Measurements from ENCODE around the gene BEAN1.
"Not testable (repeated sequence)": the region's sequence is repeated elsewhere in the genome, so short reads cannot be mapped to it uniquely, and the experiment has no call there.

Gene BEAN1

DNA sequence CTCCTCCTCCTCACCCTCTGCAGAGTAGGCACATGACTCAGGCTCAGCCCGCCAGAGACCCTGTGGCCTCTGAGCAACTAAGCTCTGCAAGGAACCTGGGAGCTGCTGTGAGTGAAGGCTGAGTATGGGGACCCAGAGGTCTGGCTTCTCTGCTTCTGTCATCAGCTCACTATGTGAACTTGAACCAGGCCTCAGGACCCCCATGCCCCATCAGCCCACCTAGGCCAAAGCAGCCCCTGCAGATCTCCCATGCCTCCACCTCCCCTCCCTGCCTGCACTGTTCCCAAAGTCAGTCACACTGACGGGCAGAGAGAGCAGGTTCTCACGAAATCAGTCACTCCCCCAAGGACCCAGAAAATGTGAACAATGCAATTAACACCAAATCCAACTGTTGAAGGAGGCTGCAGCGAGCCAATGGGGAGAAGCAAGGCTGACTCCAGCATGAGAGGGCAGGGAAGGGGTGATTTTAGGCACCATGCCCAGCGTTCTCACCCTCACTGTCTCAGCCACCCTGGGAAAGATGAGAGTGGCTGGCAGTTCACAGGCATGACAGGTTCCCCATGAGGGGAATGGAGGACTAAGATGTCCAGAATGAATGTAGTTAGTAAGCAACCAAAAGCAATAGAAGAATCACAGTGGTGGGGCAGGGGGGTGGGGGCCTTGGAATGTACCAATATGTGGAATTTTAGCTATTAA is 60.6 kb downstream of the BEAN1 start:
- DNase-seq, result no peak

DNA sequence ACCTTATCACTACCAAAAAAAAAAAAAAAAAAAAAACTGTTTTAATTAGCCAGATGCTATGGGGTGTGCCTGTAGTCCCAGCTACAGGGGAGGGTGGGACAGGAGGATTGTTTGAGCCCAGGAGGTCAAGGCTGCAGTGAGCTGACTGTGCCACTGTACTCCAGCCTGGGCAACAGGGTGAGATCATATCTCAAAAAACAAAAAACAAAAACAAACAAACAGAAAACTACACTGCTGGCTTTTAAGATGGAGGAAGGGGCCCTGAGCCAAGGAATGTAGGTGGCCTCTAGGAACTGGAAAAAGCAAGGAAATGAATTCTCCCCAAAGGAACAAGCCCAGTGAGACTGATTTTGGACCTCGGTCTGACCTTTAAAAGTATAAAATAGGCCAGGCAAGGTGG is 61.4 kb downstream of the BEAN1 start:
- DNase-seq, result no peak

DNA sequence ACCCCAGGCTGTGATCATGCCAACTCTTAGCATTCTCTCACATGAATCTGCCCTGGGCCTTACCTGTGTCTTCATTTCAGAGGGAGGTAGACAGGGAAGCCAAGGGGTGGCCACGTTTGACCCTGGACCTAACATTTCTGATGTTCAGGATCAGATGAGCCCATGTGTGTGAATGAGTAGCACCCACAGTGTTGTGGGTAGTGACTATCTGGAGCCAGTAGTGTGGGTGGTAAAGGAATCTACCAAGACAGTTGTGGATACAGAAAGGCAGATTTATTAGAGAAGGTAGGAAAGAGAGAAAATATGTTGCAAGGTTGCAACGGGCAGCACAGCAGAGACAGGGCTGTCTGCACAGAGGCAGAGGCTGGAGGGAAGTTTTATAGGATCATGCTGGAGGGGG is 62.3 kb downstream of the BEAN1 start:
- DNase-seq, result no peak

- DNase-seq, result no peak
Measured at GRCh38 chr16:66489818-66490217, 62.7 kb downstream of the BEAN1 start.

DNA sequence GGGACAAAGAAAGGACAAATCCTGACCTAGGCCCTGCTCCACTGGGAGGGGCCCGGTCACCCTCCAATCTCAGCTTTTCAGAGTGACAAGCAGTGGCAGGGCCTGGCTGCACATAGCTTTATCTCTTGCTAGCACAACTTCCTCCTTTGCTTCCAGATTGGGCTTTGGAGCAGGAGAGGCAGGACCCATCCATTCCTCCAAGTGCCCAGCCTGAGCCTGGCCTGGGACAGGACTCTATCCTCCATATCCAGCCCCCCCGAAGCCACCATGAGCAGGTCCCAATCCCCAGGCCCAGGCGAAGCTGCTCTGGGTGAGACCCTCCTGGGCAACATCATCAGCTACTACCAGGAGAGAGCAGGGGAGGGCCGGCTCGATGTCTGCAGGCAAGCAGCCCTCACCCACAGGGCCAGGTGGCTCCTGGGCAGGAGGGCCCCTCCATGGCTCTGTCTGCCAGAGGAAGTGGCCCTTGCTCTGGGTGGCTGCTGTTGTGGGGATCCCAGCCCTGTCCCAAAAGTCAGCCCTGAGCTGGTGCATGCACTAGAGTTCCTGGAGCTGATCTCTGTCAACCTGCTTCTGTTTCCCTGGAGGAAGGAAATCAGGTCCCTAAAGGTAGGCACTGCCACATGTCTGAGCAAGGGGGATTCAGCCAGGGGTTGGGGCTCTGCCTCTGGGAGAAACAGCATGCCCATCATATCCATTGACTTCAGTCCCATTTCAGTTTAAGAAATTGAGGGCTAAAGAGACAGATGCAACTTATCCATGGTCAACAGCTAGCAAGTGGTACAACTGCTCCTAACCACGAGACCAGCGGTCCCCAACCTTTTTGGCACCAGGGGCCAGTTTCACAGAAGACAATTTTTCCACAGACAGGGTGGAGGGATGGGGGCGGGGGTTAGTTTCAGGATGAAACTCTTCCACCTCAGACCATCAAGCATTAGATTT is 64.0 kb downstream of the BEAN1 start:
- peak; percentile 17 for DNase-seq

DNA sequence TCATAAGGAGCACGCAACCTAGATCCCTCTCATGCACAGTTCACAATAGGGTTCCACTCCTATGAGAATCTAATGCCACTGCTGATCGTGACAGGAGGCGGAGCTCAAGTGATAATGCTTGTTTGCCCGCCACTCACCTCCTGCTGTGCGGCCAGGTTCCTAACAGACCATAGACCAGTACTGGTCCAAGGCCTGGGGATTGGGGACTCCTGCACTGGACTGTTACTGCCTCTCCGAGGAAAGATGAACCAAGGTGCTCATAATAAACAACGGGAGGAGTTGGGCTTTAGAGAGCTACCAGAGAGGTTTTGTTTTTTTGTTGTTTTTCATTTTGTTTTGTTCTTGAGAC is 64.6 kb downstream of the BEAN1 start:
- peak; percentile 21 for DNase-seq

DNA sequence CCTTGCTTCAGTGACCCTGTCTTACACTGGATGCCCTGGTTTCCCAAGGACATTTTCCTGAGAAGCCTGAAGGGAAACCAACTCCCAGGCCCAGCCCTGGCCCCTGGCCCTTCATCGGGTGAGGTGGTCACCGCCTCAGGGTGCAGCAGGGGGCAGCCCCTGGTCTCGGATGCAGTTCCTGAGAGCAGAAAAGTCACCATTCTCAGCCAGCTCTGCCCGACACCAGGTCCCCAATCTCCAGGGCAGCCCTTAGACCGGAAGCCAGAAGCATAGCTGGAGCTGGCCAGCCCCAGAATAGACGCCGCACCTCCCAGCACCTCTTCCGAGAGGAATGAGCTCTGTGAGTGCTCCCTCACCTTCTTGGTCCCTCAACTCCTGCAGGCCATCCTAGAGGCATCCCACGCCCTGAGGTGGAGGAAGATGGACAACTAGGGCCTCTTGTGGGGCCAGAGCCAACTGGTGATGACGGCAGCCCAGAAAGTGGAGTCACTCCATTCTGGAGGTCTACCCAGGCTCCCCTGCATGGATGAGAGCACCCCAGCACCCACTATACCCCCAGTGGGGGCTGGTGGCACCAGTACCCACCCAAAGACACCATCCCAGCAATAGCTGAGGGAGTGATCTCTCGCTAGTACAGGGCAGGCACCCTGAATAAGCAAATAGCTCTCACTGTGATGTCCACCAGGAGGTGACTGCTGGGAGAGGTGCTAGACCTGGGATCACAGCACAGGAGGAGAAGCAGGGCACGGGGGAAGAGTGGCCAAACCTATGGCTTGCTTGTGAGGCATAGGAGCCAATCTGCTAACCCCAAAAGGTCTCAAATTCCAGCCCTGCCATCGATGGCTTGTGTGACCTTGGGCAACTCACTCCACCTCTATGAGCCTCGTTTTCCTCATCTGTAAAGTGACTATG is 66.7 kb downstream of the BEAN1 start:
- peak; percentile 18 for DNase-seq

DNA sequence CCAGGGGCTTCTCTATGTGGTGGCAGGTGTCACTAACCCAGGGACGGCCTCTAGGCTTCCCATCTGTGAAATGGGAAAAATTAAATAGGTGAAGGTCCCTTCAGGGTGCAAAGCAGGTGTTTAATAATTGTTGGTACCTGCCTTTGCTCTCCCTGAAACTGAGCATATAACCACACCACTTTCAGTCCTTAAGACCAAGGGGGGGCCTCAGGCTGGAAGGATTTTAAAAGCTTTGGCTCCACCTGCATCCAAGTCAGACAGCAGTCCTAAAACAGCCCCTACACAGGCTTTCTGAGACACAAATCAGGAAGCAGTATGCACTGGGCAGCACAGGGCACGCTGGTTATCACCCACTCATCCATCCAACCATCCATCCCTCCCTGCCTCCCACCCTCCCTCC is 67.8 kb downstream of the BEAN1 start:
- DNase-seq, result no peak

DNA sequence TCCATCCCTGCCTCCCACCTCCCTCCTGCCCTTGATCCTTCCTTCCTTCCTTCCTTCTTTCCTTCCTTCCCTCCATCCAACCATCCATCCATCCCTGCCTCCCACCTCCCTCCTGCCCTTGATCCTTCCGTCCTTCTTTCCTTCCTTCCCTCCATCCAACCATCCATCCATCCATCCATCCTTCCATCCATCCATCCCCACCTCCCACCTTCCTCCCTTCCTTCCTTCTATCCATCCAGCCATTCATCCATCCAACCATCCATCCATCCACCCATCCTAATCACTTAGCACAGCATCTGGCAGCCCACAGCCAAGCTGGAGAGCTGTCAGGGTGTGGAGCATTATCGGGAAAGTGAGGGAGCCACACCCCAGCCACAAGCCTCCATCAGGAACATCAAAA is 68.3 kb downstream of the BEAN1 start:
- DNase-seq, result no peak

DNA sequence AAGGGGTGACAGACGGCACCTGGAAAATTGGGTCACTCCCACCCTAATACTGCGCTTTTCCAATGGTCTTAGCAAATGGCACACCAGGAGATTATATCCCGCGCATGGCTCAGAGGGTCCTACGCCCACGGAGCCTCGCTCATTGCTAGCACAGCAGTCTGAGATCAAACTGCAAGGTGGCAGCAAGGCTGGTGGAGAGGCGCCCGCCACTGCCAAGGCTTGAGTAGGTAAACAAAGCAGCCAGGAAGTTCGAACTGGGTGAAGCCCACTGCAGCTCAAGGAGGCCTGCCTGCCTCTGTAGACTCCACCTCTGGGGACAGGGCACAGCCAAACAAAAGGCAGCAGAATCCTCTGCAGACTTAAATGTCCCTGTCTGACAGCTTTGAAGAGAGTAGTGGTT is 69.1 kb downstream of the BEAN1 start:
- DNase-seq, result not testable (repeated sequence)

DNA sequence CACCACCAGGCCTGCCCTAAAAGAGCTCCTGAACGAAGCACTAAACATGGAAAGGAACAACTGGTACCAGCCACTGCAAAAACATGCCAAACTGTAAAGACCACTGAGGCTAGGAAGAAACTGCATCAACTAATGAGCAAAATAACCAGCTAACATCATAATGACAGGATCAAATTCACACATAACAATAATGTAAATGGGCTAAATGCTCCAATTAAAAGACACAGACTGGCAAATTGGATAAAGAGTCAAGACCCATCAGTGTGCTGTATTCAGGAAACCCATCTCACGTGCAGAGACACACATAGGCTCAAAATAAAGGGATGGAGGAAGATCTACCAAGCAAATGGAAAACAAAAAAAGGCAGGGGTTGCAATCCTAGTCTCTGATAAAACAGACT is 70.8 kb downstream of the BEAN1 start:
- not testable (repeated sequence) for DNase-seq

GRCh38 chr16:66501563-66501962 is 74.5 kb downstream of the BEAN1 start:
- DNase-seq, result not testable (repeated sequence)

GRCh38 chr16:66502020-66502913 is 75.2 kb downstream of the BEAN1 start:
- DNase-seq, result no peak

DNA sequence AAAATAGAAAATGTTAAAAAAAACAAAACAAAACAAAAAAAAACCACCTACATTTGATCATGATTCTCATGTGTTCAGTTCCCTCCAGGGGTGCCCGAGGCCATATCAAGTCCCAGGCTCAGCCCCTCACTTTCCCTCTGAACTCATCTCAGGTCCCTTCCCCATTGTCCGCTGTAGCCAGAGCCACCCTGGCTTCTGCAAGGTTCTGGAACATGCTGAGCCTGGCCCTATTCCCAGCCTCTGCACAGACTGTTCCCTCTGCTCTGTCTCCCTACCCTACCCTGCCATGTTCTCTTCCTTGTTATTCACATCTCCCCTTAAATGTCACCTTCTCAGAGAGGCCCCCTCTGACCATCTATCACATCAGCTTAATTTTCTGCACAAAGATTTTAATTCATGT is 75.9 kb downstream of the BEAN1 start:
- DNase-seq, result no peak

DNA sequence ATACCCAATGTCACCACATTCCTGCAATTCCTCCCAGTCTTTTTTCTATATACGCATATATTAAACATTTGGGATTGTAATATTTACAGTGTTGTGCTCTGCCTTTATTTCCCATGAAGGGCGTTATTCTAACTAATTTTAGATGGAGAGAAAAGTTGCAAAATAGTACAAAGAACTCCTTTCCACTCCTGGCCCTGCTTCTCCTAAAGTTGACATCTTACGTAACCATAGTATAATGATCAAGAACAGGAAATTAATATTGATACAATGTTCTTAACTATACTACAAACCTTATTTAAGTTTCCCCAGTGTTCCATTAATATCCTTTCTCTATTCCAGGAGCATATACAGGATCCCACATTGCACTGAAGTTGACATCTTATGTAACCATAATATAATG is 76.5 kb downstream of the BEAN1 start:
- DNase-seq, result no peak

DNA sequence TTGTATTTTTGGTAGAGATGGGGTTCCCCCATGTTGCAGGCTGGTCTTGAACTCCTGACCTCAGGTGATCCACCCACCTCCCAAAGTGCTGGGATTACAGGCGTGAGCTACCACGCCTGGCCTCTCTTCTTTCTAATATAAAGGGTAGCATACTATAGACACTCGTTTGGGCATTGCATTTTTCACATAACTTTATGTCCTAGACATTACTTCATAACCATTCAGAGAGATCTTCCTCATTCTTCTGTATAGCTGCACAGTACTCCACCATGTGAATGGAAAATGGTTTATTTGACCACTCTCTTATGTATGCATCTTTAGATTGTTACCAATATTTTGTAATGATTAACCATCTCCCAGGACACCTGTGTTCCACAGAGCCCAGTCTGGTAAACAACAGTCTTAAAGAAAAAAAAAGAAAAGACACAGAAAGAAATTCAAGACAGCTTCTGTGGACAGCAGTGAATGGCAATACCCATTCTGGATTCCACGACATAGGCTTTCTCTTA is 80.7 kb downstream of the BEAN1 start:
- DNase-seq, result no peak

DNA sequence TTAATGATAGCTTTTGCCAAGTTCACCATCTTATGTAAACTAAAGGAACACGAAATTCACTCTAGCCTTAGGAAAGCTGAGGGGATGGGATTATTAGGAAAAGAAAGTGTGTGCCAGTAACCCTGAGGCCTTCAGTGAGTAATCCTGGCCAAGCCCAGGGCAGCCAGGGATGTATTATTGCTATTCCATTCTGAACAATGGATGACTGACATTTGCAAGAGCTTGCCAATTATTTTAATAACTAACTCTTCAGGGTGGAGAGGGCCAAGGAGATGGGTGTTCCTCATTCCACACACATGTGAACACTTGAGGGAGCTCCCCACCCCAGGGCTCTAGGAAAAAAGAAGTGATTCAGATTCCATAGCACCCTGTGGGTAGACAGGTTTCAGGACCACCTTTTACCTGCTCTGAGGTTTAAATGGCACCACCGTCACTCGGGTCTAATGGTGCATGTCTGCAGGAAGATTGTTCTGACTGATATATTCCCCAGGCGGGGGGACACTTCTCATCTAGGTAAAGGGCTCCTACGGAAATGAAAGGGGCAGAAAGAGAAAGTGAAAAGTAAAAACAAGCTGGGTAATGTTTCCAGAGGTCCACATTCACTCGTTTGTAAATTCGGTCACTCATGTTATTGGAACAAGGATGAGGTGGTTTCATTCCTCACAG is 81.3 kb downstream of the BEAN1 start:
- DNase-seq, result no peak

DNA sequence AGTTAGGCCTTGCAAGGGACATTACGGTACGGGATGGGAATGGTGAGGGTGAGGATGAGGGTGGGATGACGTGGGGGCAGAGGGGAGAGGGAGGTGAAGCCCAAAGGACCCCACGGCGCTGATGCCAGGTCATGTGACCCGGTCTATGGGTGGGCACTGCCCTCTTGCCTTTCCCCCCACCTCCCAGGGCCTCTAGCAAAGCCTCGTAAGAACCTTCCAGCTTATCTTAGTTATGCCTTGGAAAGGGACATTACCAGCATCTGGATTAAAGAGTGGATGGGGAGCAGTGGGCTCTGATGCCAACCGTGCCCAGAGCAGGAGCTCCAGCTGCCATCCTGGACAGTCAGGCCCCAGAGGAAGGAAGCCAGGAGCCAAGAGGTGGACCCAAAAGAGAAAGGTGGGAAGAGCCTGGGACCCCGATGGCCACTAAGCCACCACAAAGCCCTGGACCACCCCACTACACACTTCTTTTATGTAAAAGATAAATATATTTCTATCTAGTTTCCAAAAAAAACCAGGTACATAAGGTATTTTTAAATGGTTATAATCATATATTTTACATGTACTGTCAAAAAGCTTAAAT is 81.9 kb downstream of the BEAN1 start:
- DNase-seq, result no peak

GRCh38 chr16:66509576-66509975 is 82.5 kb downstream of the BEAN1 start:
- DNase-seq, result no peak

DNA sequence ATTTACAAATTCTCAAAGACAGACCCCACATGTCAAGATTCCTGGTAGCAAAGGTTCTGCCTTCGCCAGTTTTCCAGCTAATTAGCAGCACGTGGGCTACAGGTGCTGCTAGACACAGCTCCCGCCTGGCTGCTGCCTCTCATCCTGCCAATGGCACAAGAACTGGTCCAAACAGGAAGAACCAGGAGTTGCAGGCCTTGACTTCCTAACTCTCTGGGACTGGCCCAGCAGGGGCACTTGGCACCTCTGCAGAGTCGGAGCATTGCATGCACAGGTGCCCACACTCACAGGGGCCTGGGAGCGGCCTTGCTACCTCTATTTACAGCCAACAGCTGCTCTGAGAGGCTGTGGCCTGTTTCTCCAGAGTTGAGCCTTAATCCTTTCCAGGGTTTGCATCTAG is 83.2 kb downstream of the BEAN1 start:
- no peak for DNase-seq

Measured in stimulated activated CD8-positive, alpha-beta memory T cell treated with anti-CD3 and anti-CD28 coated beads, Interleukin-4, amount 100 ng/mL, for 48 hours (primary cell).